ENCODE data around the gene FIZ1.

The FIZ1 gene

DNA sequence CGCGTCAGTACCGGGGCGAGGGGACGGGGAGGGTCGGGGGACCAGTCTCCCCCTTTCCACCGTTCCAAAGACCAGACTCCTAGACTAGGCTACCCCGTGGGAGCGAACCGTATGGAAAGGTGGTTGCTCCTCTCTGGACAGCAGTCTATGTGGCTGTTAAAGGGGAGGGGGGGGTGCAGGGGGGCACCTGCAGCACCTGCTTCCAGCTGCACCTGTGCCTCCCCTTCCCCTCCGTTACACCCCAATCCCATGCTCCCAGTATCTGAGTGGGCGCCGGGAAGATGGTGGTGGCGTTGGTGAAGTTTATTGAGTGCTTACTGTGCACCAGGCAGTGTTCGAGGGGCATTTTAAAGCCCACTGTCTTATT, 1.3 kb upstream of the FIZ1 start:
- peak overlapping the region; percentile 93 for H3K4me3 ChIP-seq (ENCODE audit: low read depth, low read length)
- DNase-seq (ENCODE audit: low read depth), result no peak
- TF ChIP-seq, protein P1, sequence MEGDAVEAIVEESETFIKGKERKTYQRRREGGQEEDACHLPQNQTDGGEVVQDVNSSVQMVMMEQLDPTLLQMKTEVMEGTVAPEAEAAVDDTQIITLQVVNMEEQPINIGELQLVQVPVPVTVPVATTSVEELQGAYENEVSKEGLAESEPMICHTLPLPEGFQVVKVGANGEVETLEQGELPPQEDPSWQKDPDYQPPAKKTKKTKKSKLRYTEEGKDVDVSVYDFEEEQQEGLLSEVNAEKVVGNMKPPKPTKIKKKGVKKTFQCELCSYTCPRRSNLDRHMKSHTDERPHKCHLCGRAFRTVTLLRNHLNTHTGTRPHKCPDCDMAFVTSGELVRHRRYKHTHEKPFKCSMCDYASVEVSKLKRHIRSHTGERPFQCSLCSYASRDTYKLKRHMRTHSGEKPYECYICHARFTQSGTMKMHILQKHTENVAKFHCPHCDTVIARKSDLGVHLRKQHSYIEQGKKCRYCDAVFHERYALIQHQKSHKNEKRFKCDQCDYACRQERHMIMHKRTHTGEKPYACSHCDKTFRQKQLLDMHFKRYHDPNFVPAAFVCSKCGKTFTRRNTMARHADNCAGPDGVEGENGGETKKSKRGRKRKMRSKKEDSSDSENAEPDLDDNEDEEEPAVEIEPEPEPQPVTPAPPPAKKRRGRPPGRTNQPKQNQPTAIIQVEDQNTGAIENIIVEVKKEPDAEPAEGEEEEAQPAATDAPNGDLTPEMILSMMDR (conservative IDR thresholded peaks at IDR 0.05; ENCODE audit: low read depth, low read length), result no peak

DNA sequence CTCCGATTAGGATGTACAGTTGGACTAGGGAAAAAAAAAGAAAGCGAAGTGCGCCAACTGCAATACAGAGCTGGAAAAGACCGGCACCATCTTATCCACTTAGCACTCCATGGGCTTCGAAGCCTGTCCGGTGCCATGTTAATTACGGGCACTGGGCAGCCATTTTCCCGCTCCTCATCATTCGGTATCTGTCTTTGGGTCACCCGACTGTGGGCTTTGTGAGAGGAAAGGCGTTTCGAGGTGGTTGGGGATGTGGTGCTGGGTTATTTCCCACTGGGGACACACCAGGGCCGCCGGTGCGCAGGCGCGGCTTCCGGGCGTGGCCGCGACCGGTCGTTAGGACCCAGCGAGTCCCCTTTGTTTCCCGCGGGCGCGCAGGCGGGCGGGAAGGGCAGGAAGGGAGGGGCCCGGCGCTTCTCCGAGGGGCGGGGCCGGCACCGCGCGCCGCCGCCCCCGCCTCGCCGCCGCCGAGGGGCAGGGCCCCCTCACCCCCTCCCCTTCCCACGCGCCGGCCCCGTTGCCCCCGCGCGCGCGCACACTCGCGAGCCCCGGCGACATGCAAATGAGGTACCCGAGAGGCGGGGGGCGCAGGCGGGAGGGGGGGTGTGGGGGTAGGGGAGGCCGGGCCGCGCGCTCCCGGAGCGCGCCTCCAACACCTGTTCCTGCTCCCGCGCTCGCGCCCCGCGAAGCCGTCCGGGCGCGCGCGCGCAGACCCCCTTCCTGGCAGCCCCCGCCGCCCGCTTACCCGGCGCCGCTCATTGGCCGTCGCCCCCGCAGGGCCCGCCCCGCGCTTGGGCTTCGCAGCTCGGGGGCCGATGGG, 735 bp upstream of the FIZ1 start, which contains the start of gene ZNF524:
Gene ZNF524 (plus strand): TSS at position 447 of the 820 bp plus-strand sequence. CDS start 1,825 bp downstream, outside the sequence.
- TF ChIP-seq, protein P1 (conservative IDR thresholded peaks at IDR 0.05; ENCODE audit: low read depth, low read length), result no peak
- peak within 1 kb of the TSS; percentile 93 for H3K4me3 ChIP-seq (ENCODE audit: low read depth, low read length)
- peak; percentile 89 for DNase-seq (ENCODE audit: low read depth)

DNA sequence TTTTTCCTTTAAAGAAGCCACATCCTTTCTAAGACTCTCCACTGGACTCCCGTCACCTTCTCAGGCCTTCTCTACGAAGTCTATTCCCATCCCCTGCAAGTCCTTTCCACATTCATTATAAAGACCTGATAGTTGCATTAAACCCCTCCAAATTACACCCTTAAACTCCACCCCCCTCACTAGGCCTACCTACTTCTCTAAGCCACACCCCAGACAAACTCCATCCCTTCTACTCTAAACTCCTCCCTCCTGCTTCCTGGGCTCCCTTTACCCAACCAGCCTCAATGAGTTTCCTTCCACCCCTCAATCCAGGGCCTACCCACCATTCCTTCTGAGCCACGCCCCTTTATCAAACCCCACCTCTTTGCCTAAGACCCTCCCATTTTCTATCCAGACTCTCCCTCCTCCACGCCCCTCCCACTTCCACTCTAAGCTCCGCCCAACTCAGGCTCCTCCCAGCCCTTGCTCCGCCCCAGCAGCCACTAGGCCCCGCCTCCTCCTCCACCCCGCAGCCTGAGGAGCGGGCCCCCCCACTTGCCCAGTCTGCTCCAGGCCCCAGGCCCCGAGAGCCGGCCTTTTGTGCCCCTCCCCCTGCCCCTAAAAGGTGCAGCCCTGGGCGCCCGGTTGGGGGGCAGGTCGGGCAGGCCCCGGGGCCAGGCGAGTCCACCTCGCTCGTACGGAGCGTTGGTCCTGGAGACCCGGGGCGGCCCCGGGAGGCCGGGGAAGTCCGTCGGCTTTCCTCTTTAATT, 424 bp downstream of the FIZ1 start:
- DNase-seq (ENCODE audit: low read depth), result peak; percentile 99
- H3K4me3 ChIP-seq (ENCODE audit: low read depth, low read length), result peak overlapping the region; percentile 93
- TF ChIP-seq, protein P1 (conservative IDR thresholded peaks at IDR 0.05; ENCODE audit: low read depth, low read length), result no peak

DNA sequence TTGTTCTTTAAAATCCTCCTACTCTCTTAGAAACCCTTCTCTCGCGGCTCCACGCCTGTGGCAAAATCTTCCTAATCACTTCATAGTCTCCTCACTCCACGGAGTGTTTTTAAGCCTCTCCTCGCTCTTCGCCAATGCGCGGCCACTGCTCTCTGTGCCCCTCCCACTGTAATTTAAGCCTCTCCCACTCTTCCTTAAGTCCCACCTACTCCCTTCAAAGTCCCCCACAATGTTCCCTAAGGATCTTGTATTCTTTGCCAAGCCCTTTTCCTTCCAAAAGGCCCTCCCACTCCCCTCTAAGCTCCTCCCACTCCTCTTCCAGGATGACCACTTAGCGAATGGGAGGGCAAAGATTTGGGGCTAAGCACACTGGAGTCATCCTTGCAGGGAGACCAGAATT, 1.3 kb downstream of the FIZ1 start:
- DNase-seq (ENCODE audit: low read depth), result no peak
- no peak overlapping the region for H3K4me3 ChIP-seq (ENCODE audit: low read depth, low read length)
- TF ChIP-seq, protein P1 (conservative IDR thresholded peaks at IDR 0.05; ENCODE audit: low read depth, low read length), result no peak

DNA sequence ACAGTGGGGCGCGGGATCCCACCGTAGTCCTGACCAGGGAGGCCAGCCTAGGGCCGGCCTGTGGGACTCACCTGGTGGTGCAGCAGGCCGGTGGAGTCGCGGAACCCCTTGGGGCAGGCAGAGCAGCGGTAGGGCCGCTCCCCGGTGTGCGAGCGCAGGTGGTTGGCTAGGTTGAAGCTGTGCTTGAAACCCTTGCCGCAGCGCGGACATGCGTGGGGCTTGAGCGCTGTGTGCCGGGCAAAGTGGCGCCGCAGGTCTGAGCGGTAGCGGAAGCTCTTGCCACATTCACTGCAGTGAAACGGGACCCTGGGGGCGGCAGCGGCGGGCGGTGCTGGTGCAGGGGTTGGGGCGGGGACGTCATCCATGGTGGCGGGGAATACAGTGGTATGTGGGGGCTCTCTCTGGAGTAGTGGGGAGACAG, 1.8 kb downstream of the FIZ1 start:
- DNase-seq (ENCODE audit: low read depth), result no peak
- TF ChIP-seq, protein P1 (conservative IDR thresholded peaks at IDR 0.05; ENCODE audit: low read depth, low read length), result no peak

GRCh38 chr19:55596304-55596703, 3.0 kb downstream of the FIZ1 start:
- DNase-seq (ENCODE audit: low read depth), result no peak
- no peak overlapping the region for H3K4me3 ChIP-seq (ENCODE audit: low read depth, low read length)
- TF ChIP-seq, protein P1 (conservative IDR thresholded peaks at IDR 0.05; ENCODE audit: low read depth, low read length), result no peak

More for the DNA sequence above, 1.8 kb downstream of the FIZ1 start:
- no peak overlapping the region for H3K4me3 ChIP-seq (ENCODE audit: low read depth, low read length)
